Measurements from ENCODE around the gene DLGAP1. TPM values are rescaled to one million over a fixed set of nuclear protein-coding genes. Genes with fewer than 3 reads are reported as not detected.

The DLGAP1 gene
- total and polyA plus RNA-seq, 2 of the 13 experiments (the other 11 are each of a cell fraction or from before 2014, with no cell fraction given) = 0.01 TPM; not detected in 1

DNA sequence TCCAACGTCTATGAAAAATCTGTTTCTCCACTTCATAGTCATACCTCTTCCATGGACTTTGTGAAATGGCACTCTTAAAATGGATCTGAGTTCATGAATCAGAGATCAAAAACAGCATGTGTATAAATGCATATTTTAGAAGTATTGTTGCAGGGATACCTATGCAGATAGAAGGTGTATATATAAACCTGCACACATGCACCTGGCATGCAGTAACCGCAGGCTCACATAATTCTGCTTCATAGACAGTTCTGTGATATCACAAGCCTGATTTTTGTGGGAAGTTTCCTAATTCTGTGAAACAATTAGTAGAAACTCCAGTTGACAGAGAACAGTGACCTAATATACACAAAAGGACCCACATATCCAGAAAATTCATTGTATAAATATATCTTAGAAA lies 583.4 kb downstream of the DLGAP1 start:
- DNase-seq (ENCODE audit: low spot score) = no peak
- Histone ChIP-seq H3K9ac (ENCODE audit: insufficient read depth, low read depth, low read length) (no peak overlapping the region), H3K9me3 (ENCODE audit: low read length) (no peaks in the 10 kb centered on the region), H3K27me3 (ENCODE audit: control insufficient read depth in 1 of 2, insufficient read depth in 2 of 2, low read length in 2 of 2) (peaks cover 0 to 10% of the 10 kb centered on the region in 2 experiments; a peak in 1 of 5 replicates), H3K4me3 (replicated peaks in 1 of 3; ENCODE audit: insufficient read depth in 1 of 3, low read depth in 2 of 3, low read length in 3 of 3) (no peak overlapping the region), H3K4me2 (ENCODE audit: low read depth, low read length) (no peak overlapping the region), H3K27ac (ENCODE audit: extremely low read length, insufficient read depth, low read length) (no peak overlapping the region), H3K79me2 (ENCODE audit: insufficient read depth, low read length) (no peaks in the 10 kb centered on the region), H3K36me3 (replicated peaks in 1 of 2; ENCODE audit: control insufficient read depth in 1 of 2, insufficient read depth in 2 of 2, low read length in 2 of 2) (no peaks in the 10 kb centered on the region), H4K20me1 (ENCODE audit: insufficient read depth, low read length) (no peaks in the 10 kb centered on the region), H3K4me1 (ENCODE audit: insufficient read depth, low read length) (no peaks in the 10 kb centered on the region), H2AFZ (ENCODE audit: low read length) (no peak overlapping the region)
- TF ChIP-seq ZNF136 (CRISPR knock-in tag; IDR thresholded peaks at IDR 0.05; ENCODE audit: low read depth) (no peak), ZBTB38 (CRISPR knock-in tag; IDR thresholded peaks at IDR 0.05) (no peak), ZNF550 (CRISPR knock-in tag; IDR thresholded peaks at IDR 0.05; ENCODE audit: borderline replicate concordance) (no peak), ZNF562 (CRISPR knock-in tag; IDR thresholded peaks at IDR 0.05; ENCODE audit: borderline replicate concordance) (no peak), GFI1 (CRISPR knock-in tag; IDR thresholded peaks at IDR 0.05; ENCODE audit: borderline replicate concordance) (no peak), TBP (CRISPR knock-in tag; IDR thresholded peaks at IDR 0.05) (no peak), ZNF574 (CRISPR knock-in tag; IDR thresholded peaks at IDR 0.05) (no peak), HMGXB4 (CRISPR knock-in tag; IDR thresholded peaks at IDR 0.05; ENCODE audit: borderline replicate concordance in 1 of 2, low read depth in 1 of 2) (no peak), GMEB1 (CRISPR knock-in tag; IDR thresholded peaks at IDR 0.05; ENCODE audit: borderline replicate concordance) (no peak), ZNF333 (CRISPR knock-in tag; IDR thresholded peaks at IDR 0.05; ENCODE audit: borderline replicate concordance) (no peak), XBP1 (CRISPR knock-in tag; IDR thresholded peaks at IDR 0.05) (no peak), ZNF773 (CRISPR knock-in tag; IDR thresholded peaks at IDR 0.05; ENCODE audit: borderline replicate concordance) (no peak)
- in situ Hi-C loops (cut with HindIII; ENCODE audit: extremely low pct_ligation_motif_present, low pct_unique_long_range_greater_than_20kb) = no loop called here
- BruUV-seq (replicated peaks) = no TSS peak
- 7% methylated on average over 2 of the region's 2 CpGs for WGBS (ENCODE audit: low lambda C conversion rate)
- no peak for FAIRE-seq
- intact Hi-C loops (cut with micrococcal nuclease; ENCODE audit: unreplicated experiment) = loop anchor here (2.0 kb wide), 1 partner anchor 101 kb away; no protein-coding TSS in a partner anchor
- ChIA-PET POLR2A (no interaction called here), CTCF (ENCODE audit: low intra/inter-chr PET ratio, low total read pairs) (no interaction called here)
- no peak for ATAC-seq

All from HepG2 (cell line).